IMR-90 (cell line): Measurements from ENCODE around the gene INO80B. TPM values are rescaled to one million over a fixed set of nuclear protein-coding genes. Genes with fewer than 3 reads are reported as not detected.
"Not testable (repeated sequence)": the region's sequence is repeated elsewhere in the genome, so short reads cannot be mapped to it uniquely, and the experiment has no call there.

Experiments used
- ATAC-seq: fragments of 200-7000 bp; cut with Tn5 transposase; 2 replicates; pipeline ENCODE4 v1.9.1; 2020; ENCODE audit warnings: low read depth, mild to moderate bottlenecking, moderate library complexity
- BruUV-seq: library from RNA; stranded (reverse); fragments of 400-500 nt; replicated peaks from 2 replicates; lab custom pipeline; 2021; lab: Mats Ljungman, UMichigan
- CTCF ChIA-PET: fragments of 300-600 bp; formaldehyde crosslinking; extraction: SDS; loops from one replicate; lab custom pipeline; 2021; ENCODE audit warnings: antibody characterized with exemption; lab: Yijun Ruan, JAX
- POLR2A ChIA-PET: fragments of 300-600 bp; sonication (Branson Sonifier 250); formaldehyde crosslinking; loops from one replicate; lab custom pipeline; 2022; ENCODE audit warnings: antibody characterized with exemption; ENCODE audit not compliant: unreplicated experiment; lab: Charles Lee
- DNase-seq: peaks from one replicate; pipeline ENCODE4 v3.0.0; 2013
- H2AFZ ChIP-seq: replicated peaks from 2 replicates; pipeline ENCODE3; 2013; ENCODE audit warnings: low read length, mild to moderate bottlenecking; ENCODE audit not compliant: poor library complexity
- H2AK5ac ChIP-seq: 2 replicates; pipeline ENCODE4 v1.6.1; 2013; ENCODE audit warnings: low read depth, low read length, inconsistent platforms
- H2AK9ac ChIP-seq: replicated peaks from 2 replicates; pipeline ENCODE3; 2013; ENCODE audit warnings: mild to moderate bottlenecking, low read depth, low read length, moderate library complexity; ENCODE audit not compliant: poor library complexity
- H2BK120ac ChIP-seq: 2 replicates; pipeline ENCODE4 v1.6.1; 2013; ENCODE audit warnings: low read depth, low read length, inconsistent platforms
- H2BK15ac ChIP-seq: 3 replicates; pipeline ENCODE4 v1.6.1; 2013; ENCODE audit warnings: low read depth, low read length, inconsistent platforms
- H2BK20ac ChIP-seq: 2 replicates; pipeline ENCODE4 v1.6.1; 2013; ENCODE audit warnings: low read depth, mild to moderate bottlenecking, inconsistent platforms, low read length, moderate library complexity
- H2BK5ac ChIP-seq: 2 replicates; pipeline ENCODE4 v1.6.1; 2013; ENCODE audit warnings: mild to moderate bottlenecking, low read depth, low read length, inconsistent platforms; ENCODE audit not compliant: poor library complexity, severe bottlenecking
- H3K14ac ChIP-seq: replicated peaks from 2 replicates; pipeline ENCODE4 v1.6.1; 2013; ENCODE audit warnings: low read depth, low read length, inconsistent platforms
- H3K18ac ChIP-seq: 2 replicates; pipeline ENCODE4 v1.6.1; 2013; ENCODE audit warnings: low read depth, low read length, control low read depth
- H3K23ac ChIP-seq: 2 replicates; pipeline ENCODE4 v1.6.1; 2013; ENCODE audit warnings: low read depth, low read length, inconsistent platforms
- H3K27ac ChIP-seq: 2 replicates; pipeline ENCODE4 v1.5.1; 2013; ENCODE audit warnings: mild to moderate bottlenecking, control low read depth, low read length; ENCODE audit not compliant: insufficient read depth
- H3K27me3 ChIP-seq: 2 replicates; pipeline ENCODE4 v1.6.1; 2013; ENCODE audit warnings: low read length; ENCODE audit not compliant: control insufficient read depth, insufficient read depth
- H3K36me3 ChIP-seq: 2 replicates; pipeline ENCODE4 v1.6.1; 2013; ENCODE audit warnings: low read length, mixed read lengths; ENCODE audit not compliant: control insufficient read depth, insufficient read depth
- H3K4ac ChIP-seq: 2 replicates; pipeline ENCODE4 v1.6.1; 2013; ENCODE audit warnings: low read depth, low read length, inconsistent platforms
- H3K4me1 ChIP-seq: 2 replicates; pipeline ENCODE4 v1.6.1; 2013; ENCODE audit warnings: low read length, mixed read lengths; ENCODE audit not compliant: control insufficient read depth, insufficient read depth
- H3K4me2 ChIP-seq: 2 replicates; pipeline ENCODE4 v1.6.1; 2013; ENCODE audit warnings: low read depth, mild to moderate bottlenecking, control low read depth, low read length, moderate library complexity
- H3K4me3 ChIP-seq: 2 replicates; pipeline ENCODE4 v1.5.1; 2013; ENCODE audit warnings: low read depth, mild to moderate bottlenecking, control low read depth, low read length, moderate library complexity; ENCODE audit not compliant: insufficient read depth
- H3K56ac ChIP-seq: 2 replicates; pipeline ENCODE4 v1.6.1; 2013; ENCODE audit warnings: low read length, inconsistent platforms; ENCODE audit not compliant: insufficient read depth; ENCODE audit errors: extremely low read depth
- H3K79me1 ChIP-seq, 2 experiments: 2 replicates each; pipeline ENCODE4 v1.6.1; 2013; ENCODE audit warnings: low read length in 2 of 2, inconsistent platforms in 1 of 2, low read depth in 1 of 2
- H3K9ac ChIP-seq: 2 replicates; pipeline ENCODE4 v1.6.1; 2013; ENCODE audit warnings: low read depth, low read length, control low read depth
- H3K9me1 ChIP-seq: 2 replicates; pipeline ENCODE4 v1.6.1; 2013; ENCODE audit warnings: low read length, inconsistent platforms; ENCODE audit not compliant: insufficient read depth
- H3K9me3 ChIP-seq: 2 replicates; pipeline ENCODE4 v1.6.1; 2013; ENCODE audit warnings: low read length; ENCODE audit not compliant: control insufficient read depth, insufficient read depth
- H4K20me1 ChIP-seq: 2 replicates; pipeline ENCODE4 v1.6.1; 2013; ENCODE audit warnings: low read length, inconsistent platforms; ENCODE audit not compliant: insufficient read depth
- H4K5ac ChIP-seq: 2 replicates; pipeline ENCODE4 v1.6.1; 2013; ENCODE audit warnings: mild to moderate bottlenecking, low read depth, low read length, control low read depth
- H4K8ac ChIP-seq, 2 experiments: 2 replicates each; pipeline ENCODE4 v1.6.1; 2013; ENCODE audit warnings: low read depth in 2 of 2, low read length in 2 of 2, control low read depth in 1 of 2, inconsistent platforms in 1 of 2
- H4K91ac ChIP-seq: 2 replicates; pipeline ENCODE4 v1.6.1; 2013; ENCODE audit warnings: low read depth, low read length, inconsistent platforms; ENCODE audit not compliant: insufficient read depth
- CTCF ChIP-seq: conservative IDR thresholded peaks from 2 replicates; pipeline ENCODE4 v1.5.1; 2012; ENCODE audit warnings: mild to moderate bottlenecking, low read depth, low read length, improper control_type of control experiment
- WGBS, 2 experiments: methylation state at CpG; one replicate each; pipeline versions ENCODE4 v1.1.5 to v1.1.7; 2013; ENCODE audit warnings: missing lambda C conversion rate in 2 of 2; ENCODE audit not compliant: insufficient read length in 1 of 2; ENCODE audit errors: extremely low coverage in 2 of 2; 5-methylcytosine and 5-hydroxymethylcytosine counted together
- dilution Hi-C: fragments of 300-500 bp; cut with HindIII; formaldehyde crosslinking; loops from one replicate; pipeline ENCODE4 v1.14.3; 2018; ENCODE audit warnings: low sequenced_read_pairs; ENCODE audit not compliant: unreplicated experiment
- in situ Hi-C: fragments of 300-500 bp; cut with MboI; formaldehyde crosslinking; loops from 3 replicates; pipeline ENCODE4 v1.14.3; 2019; ENCODE audit warnings: low sequenced_read_pairs, inconsistent platforms, mixed read lengths
- intact Hi-C: fragments of 100-400 bp; cut with micrococcal nuclease; formaldehyde crosslinking; loops from 2 replicates; pipeline ENCODE4 v1.10.0; 2022
- polyA plus RNA-seq, 3 experiments: library from polyadenylated mRNA; depleted of rRNA; stranded (reverse); fragments of >200 nt; gene quantifications; 2 replicates each; pipeline ENCODE4 v1.2.3, GENCODE V29; 2012; ENCODE audit warnings: low replicate concordance in 1 of 3
- total RNA-seq: library from RNA; depleted of rRNA; stranded (reverse); fragments of >200 nt; gene quantifications from 2 replicates; pipeline ENCODE4 v1.2.3, GENCODE V29; 2012

The INO80B gene
- total and polyA plus RNA-seq, 2 of the 4 experiments (the other 2 are of a cell fraction) = 4.5 to 10.5 TPM

DNA sequence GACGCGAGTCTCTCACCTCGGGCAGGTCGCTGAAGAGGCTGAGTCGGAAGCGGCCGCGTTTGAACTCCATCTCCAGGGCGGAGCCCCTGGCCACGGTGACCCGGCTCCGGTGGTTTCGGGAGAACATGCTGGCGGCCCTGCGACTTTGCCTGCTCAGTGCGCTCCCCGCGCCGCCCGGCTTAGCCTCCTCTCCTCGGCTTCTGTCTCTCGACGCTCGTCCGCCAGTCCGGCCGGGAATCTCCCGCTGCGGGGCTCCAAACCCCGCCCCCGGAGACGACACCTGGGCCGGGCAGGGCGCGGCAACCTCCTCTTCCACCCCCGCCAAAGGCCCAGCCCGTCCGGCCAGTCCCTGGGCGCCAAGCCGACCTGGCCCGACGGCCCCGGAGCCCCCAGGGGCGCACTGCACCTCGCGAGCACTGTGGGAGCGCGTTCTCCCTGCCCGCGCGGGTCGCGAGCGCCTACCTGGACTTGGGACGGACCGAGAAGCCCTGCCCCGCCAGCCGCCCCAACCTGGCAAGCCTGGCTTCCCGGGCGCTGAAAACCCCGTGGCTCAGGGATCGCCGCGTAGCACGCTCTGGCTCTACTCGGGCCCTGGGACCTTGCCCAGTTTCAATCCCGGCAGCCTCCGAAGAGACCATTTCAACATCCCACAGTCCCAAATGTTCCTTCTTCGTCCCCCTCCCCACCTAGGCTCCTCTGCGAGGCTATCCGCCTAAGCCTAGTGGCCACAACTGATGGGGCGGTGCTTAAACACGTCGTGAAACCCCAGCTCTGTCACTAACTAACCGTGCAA, 13.0 kb upstream of the INO80B start, which contains the start of gene RTKN (continued):
- no peak for TF ChIP-seq CTCF

- H2BK5ac ChIP-seq, H3K4me3 ChIP-seq, CTCF ChIA-PET, H2BK15ac ChIP-seq, BruUV-seq, H3K23ac ChIP-seq, H4K20me1 ChIP-seq, H2AK9ac ChIP-seq, H3K27ac ChIP-seq, intact Hi-C loops, H3K36me3 ChIP-seq, H4K8ac ChIP-seq, H3K14ac ChIP-seq, H2BK120ac ChIP-seq, H3K4me2 ChIP-seq, H3K4ac ChIP-seq, H4K5ac ChIP-seq, H2AFZ ChIP-seq, POLR2A ChIA-PET, dilution Hi-C loops, H2BK20ac ChIP-seq, ATAC-seq, in situ Hi-C loops, H2AK5ac ChIP-seq, DNase-seq, H3K18ac ChIP-seq, H4K91ac ChIP-seq, H3K9me3 ChIP-seq, H3K56ac ChIP-seq, H3K27me3 ChIP-seq, H3K9ac ChIP-seq: not testable (repeated sequence)
- H3K79me1 ChIP-seq = peaks cover 16 to 25% of the 10 kb centered on the region in 2 experiments
- peaks cover 21% of the 10 kb centered on the region for H3K9me1 ChIP-seq
- 100% methylated on average over 1 of the region's 16 CpGs; no CpG with 5 or more reads in 1 of the 2 experiments for WGBS, 2 experiments
- H3K4me1 ChIP-seq = peaks cover 17% of the 10 kb centered on the region
These were observed 12.2 kb upstream of the INO80B start for GRCh38 chr2:74442483-74443297.
